IMR-90 (cell line): ENCODE measurements around the gene IQSEC1. TPM values are rescaled to one million over a fixed set of nuclear protein-coding genes. Genes with fewer than 3 reads are reported as not detected.

ENCODE experiments used
- ATAC-seq: fragments of 200-7000 bp; cut with Tn5 transposase; 2 replicates; pipeline ENCODE4 v1.9.1; 2020; ENCODE audit warnings: low read depth, mild to moderate bottlenecking, moderate library complexity
- BruUV-seq: library from RNA; stranded (reverse); fragments of 400-500 nt; replicated peaks from 2 replicates; lab custom pipeline; 2021; lab: Mats Ljungman, UMichigan
- CTCF ChIA-PET: fragments of 300-600 bp; formaldehyde crosslinking; extraction: SDS; loops from one replicate; lab custom pipeline; 2021; ENCODE audit warnings: antibody characterized with exemption; lab: Yijun Ruan, JAX
- POLR2A ChIA-PET: fragments of 300-600 bp; sonication (Branson Sonifier 250); formaldehyde crosslinking; loops from one replicate; lab custom pipeline; 2022; ENCODE audit warnings: antibody characterized with exemption; ENCODE audit not compliant: unreplicated experiment; lab: Charles Lee
- DNase-seq: peaks from one replicate; pipeline ENCODE4 v3.0.0; 2013
- H2AFZ ChIP-seq: replicated peaks from 2 replicates; pipeline ENCODE3; 2013; ENCODE audit warnings: low read length, mild to moderate bottlenecking; ENCODE audit not compliant: poor library complexity
- H2AK5ac ChIP-seq: 2 replicates; pipeline ENCODE4 v1.6.1; 2013; ENCODE audit warnings: low read depth, low read length, inconsistent platforms
- H2AK9ac ChIP-seq: replicated peaks from 2 replicates; pipeline ENCODE3; 2013; ENCODE audit warnings: mild to moderate bottlenecking, low read depth, low read length, moderate library complexity; ENCODE audit not compliant: poor library complexity
- H2BK120ac ChIP-seq: 2 replicates; pipeline ENCODE4 v1.6.1; 2013; ENCODE audit warnings: low read depth, low read length, inconsistent platforms
- H2BK15ac ChIP-seq: 3 replicates; pipeline ENCODE4 v1.6.1; 2013; ENCODE audit warnings: low read depth, low read length, inconsistent platforms
- H2BK20ac ChIP-seq: 2 replicates; pipeline ENCODE4 v1.6.1; 2013; ENCODE audit warnings: low read depth, mild to moderate bottlenecking, inconsistent platforms, low read length, moderate library complexity
- H2BK5ac ChIP-seq: 2 replicates; pipeline ENCODE4 v1.6.1; 2013; ENCODE audit warnings: mild to moderate bottlenecking, low read depth, low read length, inconsistent platforms; ENCODE audit not compliant: poor library complexity, severe bottlenecking
- H3K14ac ChIP-seq: replicated peaks from 2 replicates; pipeline ENCODE4 v1.6.1; 2013; ENCODE audit warnings: low read depth, low read length, inconsistent platforms
- H3K18ac ChIP-seq: 2 replicates; pipeline ENCODE4 v1.6.1; 2013; ENCODE audit warnings: low read depth, low read length, control low read depth
- H3K23ac ChIP-seq: 2 replicates; pipeline ENCODE4 v1.6.1; 2013; ENCODE audit warnings: low read depth, low read length, inconsistent platforms
- H3K27ac ChIP-seq: 2 replicates; pipeline ENCODE4 v1.5.1; 2013; ENCODE audit warnings: mild to moderate bottlenecking, control low read depth, low read length; ENCODE audit not compliant: insufficient read depth
- H3K27me3 ChIP-seq: 2 replicates; pipeline ENCODE4 v1.6.1; 2013; ENCODE audit warnings: low read length; ENCODE audit not compliant: control insufficient read depth, insufficient read depth
- H3K36me3 ChIP-seq: 2 replicates; pipeline ENCODE4 v1.6.1; 2013; ENCODE audit warnings: low read length, mixed read lengths; ENCODE audit not compliant: control insufficient read depth, insufficient read depth
- H3K4ac ChIP-seq: 2 replicates; pipeline ENCODE4 v1.6.1; 2013; ENCODE audit warnings: low read depth, low read length, inconsistent platforms
- H3K4me1 ChIP-seq: 2 replicates; pipeline ENCODE4 v1.6.1; 2013; ENCODE audit warnings: low read length, mixed read lengths; ENCODE audit not compliant: control insufficient read depth, insufficient read depth
- H3K4me2 ChIP-seq: 2 replicates; pipeline ENCODE4 v1.6.1; 2013; ENCODE audit warnings: low read depth, mild to moderate bottlenecking, control low read depth, low read length, moderate library complexity
- H3K4me3 ChIP-seq: 2 replicates; pipeline ENCODE4 v1.5.1; 2013; ENCODE audit warnings: low read depth, mild to moderate bottlenecking, control low read depth, low read length, moderate library complexity; ENCODE audit not compliant: insufficient read depth
- H3K56ac ChIP-seq: 2 replicates; pipeline ENCODE4 v1.6.1; 2013; ENCODE audit warnings: low read length, inconsistent platforms; ENCODE audit not compliant: insufficient read depth; ENCODE audit errors: extremely low read depth
- H3K79me1 ChIP-seq, 2 experiments: 2 replicates each; pipeline ENCODE4 v1.6.1; 2013; ENCODE audit warnings: low read length in 2 of 2, inconsistent platforms in 1 of 2, low read depth in 1 of 2
- H3K9ac ChIP-seq: 2 replicates; pipeline ENCODE4 v1.6.1; 2013; ENCODE audit warnings: low read depth, low read length, control low read depth
- H3K9me1 ChIP-seq: 2 replicates; pipeline ENCODE4 v1.6.1; 2013; ENCODE audit warnings: low read length, inconsistent platforms; ENCODE audit not compliant: insufficient read depth
- H3K9me3 ChIP-seq: 2 replicates; pipeline ENCODE4 v1.6.1; 2013; ENCODE audit warnings: low read length; ENCODE audit not compliant: control insufficient read depth, insufficient read depth
- H4K20me1 ChIP-seq: 2 replicates; pipeline ENCODE4 v1.6.1; 2013; ENCODE audit warnings: low read length, inconsistent platforms; ENCODE audit not compliant: insufficient read depth
- H4K5ac ChIP-seq: 2 replicates; pipeline ENCODE4 v1.6.1; 2013; ENCODE audit warnings: mild to moderate bottlenecking, low read depth, low read length, control low read depth
- H4K8ac ChIP-seq, 2 experiments: 2 replicates each; pipeline ENCODE4 v1.6.1; 2013; ENCODE audit warnings: low read depth in 2 of 2, low read length in 2 of 2, control low read depth in 1 of 2, inconsistent platforms in 1 of 2
- H4K91ac ChIP-seq: 2 replicates; pipeline ENCODE4 v1.6.1; 2013; ENCODE audit warnings: low read depth, low read length, inconsistent platforms; ENCODE audit not compliant: insufficient read depth
- CEBPB ChIP-seq: IDR thresholded peaks from 2 replicates; pipeline ENCODE4 v1.6.1; 2012; ENCODE audit warnings: low read depth, low read length, improper control_type of control experiment
- CTCF ChIP-seq: conservative IDR thresholded peaks from 2 replicates; pipeline ENCODE4 v1.5.1; 2012; ENCODE audit warnings: mild to moderate bottlenecking, low read depth, low read length, improper control_type of control experiment
- FOS ChIP-seq: fragments of 150-350 bp; IDR thresholded peaks from 2 replicates; pipeline ENCODE4 v1.6.1; 2016; ENCODE audit warnings: low read depth, low read length
- MAZ ChIP-seq: IDR thresholded peaks from 2 replicates; pipeline ENCODE4 v1.6.1; 2012; ENCODE audit warnings: low read depth, mild to moderate bottlenecking, low read length, improper control_type of control experiment, moderate library complexity, borderline replicate concordance
- RAD21 ChIP-seq: IDR thresholded peaks from 2 replicates; pipeline ENCODE4 v1.6.1; 2012; ENCODE audit warnings: low read length, improper control_type of control experiment
- RCOR1 ChIP-seq: IDR thresholded peaks from 2 replicates; pipeline ENCODE4 v1.6.1; 2012; ENCODE audit warnings: mild to moderate bottlenecking, low read length, improper control_type of control experiment; ENCODE audit not compliant: insufficient replicate concordance
- RFX5 ChIP-seq: IDR thresholded peaks from 2 replicates; pipeline ENCODE4 v1.8.0; 2012; ENCODE audit warnings: low read depth, mild to moderate bottlenecking, low read length, moderate library complexity
- WGBS, 2 experiments: methylation state at CpG; one replicate each; pipeline versions ENCODE4 v1.1.5 to v1.1.7; 2013; ENCODE audit warnings: missing lambda C conversion rate in 2 of 2; ENCODE audit not compliant: insufficient read length in 1 of 2; ENCODE audit errors: extremely low coverage in 2 of 2; 5-methylcytosine and 5-hydroxymethylcytosine counted together
- dilution Hi-C: fragments of 300-500 bp; cut with HindIII; formaldehyde crosslinking; loops from one replicate; pipeline ENCODE4 v1.14.3; 2018; ENCODE audit warnings: low sequenced_read_pairs; ENCODE audit not compliant: unreplicated experiment
- in situ Hi-C: fragments of 300-500 bp; cut with MboI; formaldehyde crosslinking; loops from 3 replicates; pipeline ENCODE4 v1.14.3; 2019; ENCODE audit warnings: low sequenced_read_pairs, inconsistent platforms, mixed read lengths
- intact Hi-C: fragments of 100-400 bp; cut with micrococcal nuclease; formaldehyde crosslinking; loops from 2 replicates; pipeline ENCODE4 v1.10.0; 2022
- polyA plus RNA-seq, 3 experiments: library from polyadenylated mRNA; depleted of rRNA; stranded (reverse); fragments of >200 nt; gene quantifications; 2 replicates each; pipeline ENCODE4 v1.2.3, GENCODE V29; 2012; ENCODE audit warnings: low replicate concordance in 1 of 3
- total RNA-seq: library from RNA; depleted of rRNA; stranded (reverse); fragments of >200 nt; gene quantifications from 2 replicates; pipeline ENCODE4 v1.2.3, GENCODE V29; 2012

Gene IQSEC1
- total and polyA plus RNA-seq, 2 of the 4 experiments (the other 2 are of a cell fraction): 5.9 to 11.9 TPM

- no peak overlapping the region for H4K8ac ChIP-seq
- no peak overlapping the region for H3K4me2 ChIP-seq
- no peak overlapping the region for H2BK5ac ChIP-seq
- ATAC-seq: no peak
- H4K20me1 ChIP-seq: no peaks in the 10 kb centered on the region; the same call in 1 of the 2 replicates
- no peak overlapping the region for H3K27ac ChIP-seq
- H4K91ac ChIP-seq: no peak overlapping the region
- no peak overlapping the region for H4K5ac ChIP-seq
- intact Hi-C loops: no loop called here
- dilution Hi-C loops: no loop called here
- no peak overlapping the region for H3K4me3 ChIP-seq
- no peaks in the 10 kb centered on the region for H3K4me1 ChIP-seq
- no peak overlapping the region for H2AK5ac ChIP-seq
- 0 out of 4 replicates have a peak, but pooled peaks cover 0 to 3% of the 10 kb centered on the region in 2 experiments for H3K79me1 ChIP-seq
- BruUV-seq: no TSS peak
- no peak overlapping the region for H3K14ac ChIP-seq
- no peaks in the 10 kb centered on the region for H3K9me1 ChIP-seq
- ChIA-PET POLR2A (no interaction called here), CTCF (no interaction called here)
- H3K27me3 ChIP-seq: no peaks in the 10 kb centered on the region
- H2BK15ac ChIP-seq: no peak overlapping the region
- H3K9ac ChIP-seq: no peak overlapping the region
- 80% methylated on average over 1 of the region's 9 CpGs; no CpG with 5 or more reads in 1 of the 2 experiments for WGBS, 2 experiments
- H2BK20ac ChIP-seq: no peak overlapping the region
- peaks cover 37% of the 10 kb centered on the region for H3K36me3 ChIP-seq
- no peak overlapping the region for H2AFZ ChIP-seq
- H3K4ac ChIP-seq: no peak overlapping the region
- H2AK9ac ChIP-seq: no peak overlapping the region
- no peak overlapping the region for H3K56ac ChIP-seq
- no peak for DNase-seq
- H2BK120ac ChIP-seq: no peak overlapping the region
- H3K9me3 ChIP-seq: no peaks in the 10 kb centered on the region
- no peak overlapping the region for H3K23ac ChIP-seq
- TF ChIP-seq RAD21 (no peak), RCOR1 (no peak), CTCF (no peak), RFX5 (no peak), MAZ (no peak), FOS (no peak), CEBPB (no peak)
- in situ Hi-C loops: no loop called here
- no peak overlapping the region for H3K18ac ChIP-seq
These were observed 157.1 kb downstream of the IQSEC1 start for GRCh38 chr3:12916159-12916558.
